Stimulated activated CD4-positive, alpha-beta T cell treated with anti-CD3 and anti-CD28 coated beads, Interleukin-1b, Interleukin-23, amount 100 ng/mL, for 48 hours (primary cell): ENCODE results near the gene FAM83C.

Source experiments
- DNase-seq: peaks from one replicate; pipeline ENCODE4 v3.0.0-alpha.2; 2020

FAM83C gene

DNA sequence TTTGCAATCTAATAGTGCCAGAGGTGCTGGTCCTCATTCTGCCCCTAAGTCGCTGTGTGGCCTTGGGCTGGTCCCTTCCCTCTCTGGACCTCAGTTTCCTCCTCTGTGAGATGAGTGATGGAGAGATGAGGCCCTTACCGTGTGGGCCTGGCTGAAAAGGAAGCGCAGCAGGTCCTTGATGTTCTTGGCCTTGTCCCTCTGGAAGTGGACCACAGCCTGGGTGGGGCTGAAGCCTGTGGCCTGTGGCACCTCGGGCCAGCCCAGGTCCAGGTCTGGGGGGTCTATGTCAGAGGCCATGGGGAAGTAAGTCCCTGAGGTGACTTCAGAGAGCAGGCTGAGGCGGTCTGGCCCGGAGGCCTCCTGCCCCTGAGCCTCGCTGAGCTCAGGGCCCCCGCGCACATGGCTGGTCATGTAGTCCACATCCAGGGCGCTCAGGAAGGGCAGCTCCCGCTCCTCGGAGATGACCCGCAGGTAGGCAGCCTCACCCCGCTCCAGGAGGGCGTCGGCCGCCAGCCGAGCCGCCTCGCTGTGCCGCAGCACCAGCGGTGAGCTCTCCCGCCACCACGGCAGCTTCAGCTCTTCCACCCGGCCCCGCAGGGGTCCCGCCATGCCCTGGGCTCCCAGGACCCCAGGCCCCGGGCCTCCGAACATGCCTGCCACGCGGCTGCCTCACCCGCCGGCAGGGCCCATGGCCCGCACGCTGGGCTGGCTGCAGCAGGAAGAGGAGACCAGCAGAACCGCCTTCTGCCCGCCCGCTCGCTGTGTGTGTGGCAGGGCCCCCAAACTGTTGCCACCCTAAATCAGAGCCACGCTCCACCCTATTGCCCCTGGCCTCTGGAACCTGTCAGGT, at the start of gene FAM83C:
Gene FAM83C, minus strand, starts transcription at position 772 of the 850 bp plus-strand sequence. Its CDS starts 121 bp downstream, at position 651.
- no peak for DNase-seq

DNA sequence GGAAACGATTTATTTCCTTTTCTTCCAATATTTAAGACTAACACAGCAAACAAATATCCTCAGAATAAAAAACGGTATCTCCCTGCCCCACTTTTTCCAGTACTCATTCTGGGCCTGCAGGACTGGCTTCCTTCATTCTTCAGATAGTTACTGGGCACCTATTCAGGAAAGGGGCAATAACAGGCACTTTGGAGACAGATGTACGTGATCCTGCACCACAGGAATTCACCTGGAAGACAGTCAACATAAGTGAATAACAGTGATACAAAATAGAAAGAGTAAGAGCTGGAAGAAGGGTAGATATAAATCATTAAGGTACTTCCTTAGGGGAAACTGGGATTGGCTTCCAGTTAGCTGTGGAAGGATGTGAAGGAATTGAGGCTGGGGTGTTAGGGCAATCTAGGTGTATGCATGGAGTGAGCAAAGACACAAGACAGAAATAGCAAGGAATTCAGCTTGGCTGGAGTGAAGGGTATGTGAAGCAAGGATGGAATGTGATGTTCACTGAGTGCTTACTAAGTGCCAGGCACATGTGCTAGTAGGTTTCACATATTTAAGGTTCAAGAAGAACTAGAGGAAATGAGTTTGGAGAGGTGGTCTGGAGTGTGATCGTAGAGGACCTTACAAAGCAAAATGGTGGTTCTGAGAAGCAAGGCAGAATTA, 49.3 kb upstream of the FAM83C start:
- DNase-seq = no peak

DNA sequence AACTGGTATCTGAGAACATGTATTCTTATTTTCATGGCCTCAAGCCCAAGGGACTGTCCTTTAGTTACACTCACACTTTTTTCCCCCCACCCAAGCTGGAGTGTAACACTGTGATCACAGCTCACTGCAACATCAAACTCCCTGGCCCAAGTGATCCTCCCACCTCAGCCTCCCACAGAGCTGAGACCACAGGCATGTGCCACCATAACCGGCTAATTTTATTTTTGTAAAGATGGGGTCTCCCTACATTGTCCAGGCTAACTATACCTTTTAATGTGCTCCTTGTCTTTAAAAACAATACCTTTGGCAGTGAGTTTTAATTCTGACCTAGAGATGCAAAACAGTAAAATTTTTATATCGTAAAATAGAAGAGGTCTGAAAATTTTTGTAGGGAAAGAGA, 48.2 kb upstream of the FAM83C start:
- DNase-seq = no peak

DNA sequence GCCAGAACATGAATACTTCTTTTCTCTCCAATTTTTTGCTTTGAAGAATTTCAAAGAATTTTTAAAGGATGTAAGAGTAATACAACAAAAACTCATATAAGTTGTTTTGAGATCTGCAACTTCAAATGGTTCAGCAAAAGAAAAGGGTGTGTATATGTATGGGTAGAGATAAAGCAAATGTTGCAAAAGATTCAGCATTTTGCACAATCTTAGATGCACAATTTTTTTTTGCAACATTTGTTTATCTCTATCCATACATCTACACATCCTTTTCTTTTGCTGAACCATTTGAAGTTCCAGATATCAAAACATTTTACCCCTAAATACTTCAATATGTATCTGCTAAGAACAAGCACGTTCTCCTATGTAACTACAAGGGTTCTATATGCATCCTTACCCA, 47.4 kb upstream of the FAM83C start:
- DNase-seq = no peak

DNA sequence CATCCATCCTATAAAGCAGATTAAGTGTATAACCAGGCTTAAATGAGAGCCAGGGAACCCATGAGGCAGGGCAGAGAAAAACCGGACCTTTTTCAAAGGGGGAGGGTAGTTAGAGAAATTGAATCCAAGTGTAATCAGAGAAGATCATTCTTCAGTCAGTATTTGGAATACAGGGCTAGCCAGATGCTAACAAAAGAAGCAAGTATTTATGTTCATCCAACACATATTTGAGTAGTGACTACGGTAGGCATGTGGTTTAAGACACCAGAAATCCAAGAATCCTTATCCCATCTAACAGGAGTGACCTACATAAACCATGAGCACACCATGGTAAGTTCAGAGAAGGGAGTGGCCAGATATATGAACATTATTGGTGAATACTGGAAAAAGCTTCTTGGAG, 46.8 kb upstream of the FAM83C start:
- no peak for DNase-seq

DNA sequence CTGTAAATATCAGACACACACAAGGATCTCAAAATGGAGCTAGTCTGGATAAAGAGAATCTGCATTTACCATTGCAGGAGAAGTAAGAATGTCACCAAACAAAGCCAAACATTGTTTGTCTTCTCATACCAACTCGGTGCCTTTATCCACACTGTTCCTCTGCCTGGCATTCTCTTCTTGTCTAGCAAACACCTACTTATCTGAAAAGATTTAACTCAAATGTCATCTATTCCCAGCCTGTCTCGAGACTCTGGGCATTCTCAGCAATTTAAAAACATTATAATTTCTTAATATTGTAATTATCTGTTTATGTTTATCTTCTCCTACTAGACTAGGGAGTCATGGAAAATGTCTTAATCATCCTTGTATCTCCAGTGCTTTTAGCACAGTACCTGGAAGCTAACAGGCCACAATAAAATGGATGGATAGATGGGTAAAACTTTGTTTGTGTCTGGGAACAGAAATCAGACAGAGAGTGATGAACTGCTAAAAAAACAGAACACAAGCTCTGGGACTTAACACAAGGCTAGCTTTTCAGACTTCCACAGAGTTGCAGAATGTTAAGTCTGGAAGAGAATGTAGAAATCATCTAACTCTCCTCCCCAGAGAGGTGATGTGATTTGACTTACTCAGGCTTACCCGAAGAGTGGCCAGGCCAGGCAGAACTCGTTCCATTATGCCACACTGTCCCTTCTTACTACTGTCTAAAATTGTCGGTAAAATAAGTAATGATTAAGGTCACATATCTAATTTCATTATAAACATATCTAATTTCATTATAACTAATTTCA, 42.3 kb upstream of the FAM83C start:
- DNase-seq = no peak

DNA sequence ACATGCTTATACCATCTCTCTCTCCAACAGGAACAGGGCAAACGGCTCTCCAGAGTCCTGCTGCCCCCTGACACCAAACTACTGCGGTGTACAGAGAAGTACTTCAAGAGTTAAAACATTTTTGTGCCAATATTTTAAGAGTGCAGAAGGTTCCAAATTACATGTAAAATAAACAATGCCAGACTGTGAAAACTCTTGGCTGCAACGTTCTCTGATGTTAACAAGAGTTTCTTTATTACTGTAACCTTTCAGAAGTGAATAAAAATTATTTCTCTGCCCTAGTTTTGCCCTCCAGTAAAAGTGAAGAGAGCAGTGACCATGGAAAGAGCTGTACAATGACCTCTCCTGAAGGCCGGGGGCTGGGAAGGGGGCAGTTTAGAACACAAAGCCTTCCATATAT, 41.4 kb upstream of the FAM83C start:
- DNase-seq = no peak

DNA sequence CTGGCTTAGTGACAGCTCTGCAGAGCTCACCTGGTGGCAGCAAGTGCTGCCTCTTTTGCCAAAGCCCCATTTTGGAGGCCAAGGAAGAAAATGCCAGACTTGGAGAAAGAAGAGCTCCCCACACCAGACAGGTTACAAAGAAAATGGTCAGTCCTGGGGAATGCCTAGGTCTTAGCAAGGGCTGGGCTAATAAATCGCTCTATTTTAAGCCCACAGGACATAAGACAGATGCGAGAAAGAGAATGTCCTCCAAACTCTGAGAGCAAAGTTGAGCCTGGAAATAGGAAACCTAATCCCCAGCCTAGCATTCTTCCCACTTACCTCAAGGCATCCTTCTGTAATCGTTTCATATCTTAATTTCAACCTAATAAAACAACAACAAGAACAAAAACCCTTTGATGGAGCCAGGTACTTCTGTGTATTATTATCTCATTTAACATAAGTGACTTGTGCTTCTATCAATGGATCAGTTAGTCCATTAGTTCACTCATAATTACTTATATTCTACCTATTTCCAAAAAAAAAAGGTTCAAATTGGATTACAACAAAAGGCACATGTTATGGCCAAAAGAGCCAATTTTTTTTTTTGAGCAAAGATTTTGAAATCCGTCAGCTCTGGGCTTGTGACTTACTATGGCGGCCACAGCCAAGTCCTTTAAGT, 40.4 kb upstream of the FAM83C start:
- DNase-seq = no peak

DNA sequence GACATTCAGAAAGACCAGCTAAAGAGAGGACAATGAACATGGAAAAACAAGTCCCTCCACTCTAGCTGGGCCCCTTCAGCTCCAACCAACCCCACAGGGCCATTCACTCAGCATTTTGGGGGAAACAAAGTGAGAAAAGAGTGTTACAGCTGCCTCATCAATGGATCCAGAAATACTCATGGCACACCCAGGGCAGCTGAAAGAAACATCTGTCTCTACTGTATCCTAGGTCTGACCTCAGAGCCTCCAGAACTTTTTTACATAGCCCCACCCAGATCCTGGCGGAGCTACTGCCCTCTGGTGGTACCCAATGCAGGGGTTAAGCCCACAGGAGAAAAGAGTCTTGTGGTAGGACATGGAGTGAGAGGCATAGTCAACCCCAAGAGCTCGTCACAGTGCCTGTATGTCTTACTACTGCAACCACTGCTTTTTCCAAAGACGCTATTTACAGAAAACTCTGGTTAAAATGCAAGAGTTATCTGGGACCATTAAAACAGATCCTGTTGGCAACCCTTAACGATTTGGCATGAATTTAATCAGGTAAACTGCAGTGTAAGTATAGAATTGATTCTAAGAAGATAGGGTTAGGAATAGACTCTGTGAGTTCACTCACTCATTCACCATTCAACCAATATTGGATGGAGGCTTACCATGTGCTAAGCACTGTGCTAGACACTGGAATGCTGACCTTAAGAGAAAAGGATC, 37.4 kb upstream of the FAM83C start:
- peak; percentile 75 for DNase-seq

DNA sequence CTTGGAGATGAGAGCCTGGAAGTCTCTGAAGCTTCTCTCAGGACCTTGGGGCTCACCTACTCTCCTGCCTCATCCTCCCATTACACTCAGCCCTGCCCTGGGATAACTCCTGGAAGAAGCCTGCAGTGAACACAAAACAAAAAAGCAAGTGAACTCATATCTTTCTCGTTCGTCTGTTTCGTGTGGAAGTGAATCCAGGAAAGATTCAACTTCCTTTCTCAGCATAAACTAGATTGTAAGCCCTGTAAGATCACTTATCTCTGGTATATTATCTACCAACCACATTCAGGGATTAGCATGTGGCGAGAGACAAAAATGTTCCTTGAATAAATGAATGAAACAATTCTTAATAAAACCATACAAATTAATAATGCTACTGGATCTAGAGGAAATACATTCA, 36.5 kb upstream of the FAM83C start:
- no peak for DNase-seq

DNA sequence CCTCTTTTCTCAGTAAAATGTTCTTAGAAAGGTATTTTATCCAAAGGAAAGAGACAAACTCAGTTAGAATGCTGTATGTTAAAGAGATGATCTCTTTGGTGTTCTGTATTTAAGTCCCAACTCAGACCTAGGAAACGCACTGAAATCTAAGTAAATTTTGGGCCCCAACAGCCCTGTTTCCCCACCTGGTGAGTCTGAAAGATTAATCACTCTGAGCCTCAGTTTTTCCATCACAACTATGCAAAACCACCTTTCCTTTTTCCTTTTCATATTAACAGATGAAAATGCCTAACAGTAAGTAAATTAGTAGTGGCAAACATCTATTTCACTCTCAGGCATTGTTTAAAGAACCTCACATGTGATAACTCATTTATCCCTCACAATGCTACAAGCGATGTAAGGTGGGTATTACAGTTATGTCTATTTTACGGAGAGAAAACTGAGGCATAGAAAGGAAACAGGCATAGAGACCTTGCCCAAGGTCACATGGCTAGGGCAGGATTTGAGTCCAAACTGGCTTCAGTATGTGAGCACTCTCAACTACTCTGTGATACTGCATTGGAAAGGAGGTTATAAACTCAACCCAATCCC, 36.0 kb upstream of the FAM83C start:
- no peak for DNase-seq

DNA sequence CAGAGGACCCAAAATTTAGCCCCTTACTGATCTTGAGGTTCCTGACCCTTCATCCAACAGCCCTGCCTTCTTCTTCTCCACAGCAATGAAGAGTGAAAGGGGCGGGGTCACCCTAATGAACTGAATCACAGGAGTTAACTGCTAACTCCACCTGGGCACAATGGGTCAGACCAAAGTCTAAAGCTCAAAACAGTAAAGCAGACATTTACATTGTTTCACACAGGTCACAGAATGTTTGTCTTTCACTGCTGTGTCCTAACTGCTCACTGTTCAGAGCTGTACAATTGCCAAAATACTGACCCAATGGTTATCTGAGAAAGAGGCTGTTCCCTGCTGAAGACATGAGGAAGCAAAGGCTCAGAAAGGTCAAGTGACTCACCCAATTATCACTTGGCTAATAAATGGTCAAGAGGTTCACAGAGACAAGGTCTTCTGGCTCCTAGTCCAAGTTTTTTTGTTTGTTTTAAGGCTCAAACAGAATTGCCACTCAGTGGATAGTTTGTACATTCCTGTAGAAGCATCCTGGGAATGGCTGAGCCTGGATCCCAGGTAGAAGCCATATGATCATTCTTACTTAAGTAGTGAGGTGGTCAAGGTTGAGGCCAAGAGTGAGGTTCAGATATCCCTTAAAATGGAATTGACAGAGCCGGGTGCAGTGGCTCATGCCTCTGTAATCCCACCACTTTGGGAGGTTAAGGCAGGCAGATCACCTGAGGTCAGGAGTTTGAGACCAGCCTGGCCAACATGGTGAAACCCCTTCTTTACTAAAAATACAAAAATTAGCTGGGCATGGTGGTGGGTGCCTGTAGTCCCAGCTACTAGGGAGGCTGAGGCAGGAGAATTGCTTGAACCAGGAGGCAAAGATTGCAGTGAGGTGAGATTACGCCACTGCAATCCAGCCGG, 35.1 kb upstream of the FAM83C start:
- DNase-seq = no peak

DNA sequence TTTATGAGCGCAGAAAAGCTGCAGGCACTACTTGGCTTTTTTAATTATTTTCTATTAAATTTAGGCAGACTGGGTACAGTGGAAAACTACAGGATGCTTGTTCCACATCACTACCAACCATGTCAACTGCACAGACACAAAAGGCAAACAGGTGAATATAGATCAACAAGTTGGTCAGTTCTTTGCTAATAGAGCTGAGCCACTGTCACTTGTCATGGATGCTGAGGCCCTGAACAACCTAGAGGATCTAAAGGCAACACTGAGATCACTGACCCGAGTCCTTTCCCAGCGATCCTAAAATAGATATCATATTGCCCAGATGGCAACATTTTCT, 34.5 kb upstream of the FAM83C start:
- no peak for DNase-seq

DNA sequence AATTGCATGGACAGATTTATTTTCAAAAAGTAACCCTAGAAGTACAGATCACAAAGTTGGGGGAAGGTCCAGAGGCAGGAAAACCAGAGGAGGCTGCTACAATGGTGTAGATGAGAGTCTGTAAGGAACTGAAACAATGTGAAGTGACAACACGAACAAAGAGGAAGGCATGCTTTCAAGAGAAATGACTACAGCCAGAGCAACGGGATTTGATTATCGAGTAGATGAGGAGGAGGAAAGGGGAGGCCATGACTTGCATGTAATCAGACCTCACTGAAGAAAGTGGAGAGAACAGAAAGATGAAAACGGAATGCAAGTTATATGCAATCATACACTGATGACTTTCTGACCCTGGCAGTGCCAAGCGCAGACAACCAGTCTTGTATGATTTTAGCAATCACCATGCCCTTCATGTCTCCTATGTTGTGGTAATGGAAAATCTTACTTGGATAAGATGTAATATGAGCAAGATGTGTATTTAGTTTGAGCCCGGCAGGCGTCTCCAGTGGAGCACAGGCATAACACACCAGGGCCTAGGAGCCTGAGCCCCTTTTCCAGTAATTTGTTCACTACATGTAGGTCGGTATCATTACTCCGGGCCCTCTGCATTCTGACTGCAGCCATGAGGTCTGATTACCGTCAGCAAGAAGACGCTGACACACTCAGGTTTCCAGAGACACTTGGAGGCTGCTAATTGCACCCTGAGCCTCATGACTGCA, 34.0 kb upstream of the FAM83C start:
- DNase-seq = peak; percentile 17

DNA sequence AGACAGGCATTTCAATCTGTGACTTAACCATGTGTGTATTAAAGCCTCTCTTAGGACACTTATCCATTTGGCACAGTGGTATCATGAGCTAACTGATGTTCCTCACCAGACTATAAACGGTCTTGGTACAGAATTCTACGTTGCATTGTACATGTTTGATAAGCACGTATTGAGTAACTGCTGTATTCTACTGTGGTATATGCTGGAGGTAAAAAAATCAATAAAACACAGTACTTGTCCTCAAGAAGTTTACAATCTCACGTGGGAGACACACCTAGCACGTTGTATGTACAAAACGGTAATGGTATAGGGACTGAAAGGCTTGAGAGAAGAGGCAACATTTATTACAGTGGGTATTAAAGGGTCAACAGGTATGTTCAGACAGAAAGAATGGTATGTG, 33.2 kb upstream of the FAM83C start:
- no peak for DNase-seq

DNA sequence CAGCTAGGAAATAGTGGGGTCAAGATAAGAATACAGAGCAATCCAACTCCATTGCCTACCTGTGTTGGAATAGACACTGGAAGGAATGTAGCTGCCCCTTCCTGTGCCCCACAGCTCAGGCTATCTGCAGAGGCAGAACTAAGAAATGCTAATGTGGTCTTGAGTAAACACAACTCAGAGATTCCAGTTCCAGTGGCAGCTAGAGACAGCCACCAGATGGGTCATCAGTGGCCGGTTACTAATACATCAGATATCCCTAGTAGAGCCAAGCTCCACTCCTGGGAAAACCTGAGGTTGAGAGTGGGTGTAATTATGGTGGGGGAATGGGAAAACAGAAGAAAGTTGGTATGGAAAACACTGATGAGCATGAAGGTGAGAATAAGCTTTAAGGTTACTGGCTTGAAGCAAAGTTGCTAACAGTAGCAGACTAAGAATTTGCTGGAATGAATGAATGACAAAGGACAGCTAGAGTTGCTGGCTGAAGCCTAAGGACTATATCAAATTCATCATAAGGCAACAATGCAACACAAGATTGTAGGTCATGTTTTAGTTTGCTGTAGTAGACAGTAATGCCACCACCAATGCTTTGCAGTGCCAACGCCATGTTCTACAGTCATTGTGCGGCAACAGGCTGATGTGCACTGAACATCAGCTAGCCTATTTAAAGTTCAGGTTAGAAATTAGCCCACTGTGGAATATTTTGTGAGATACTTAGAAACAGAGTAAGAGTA, 28.3 kb upstream of the FAM83C start:
- DNase-seq = no peak

DNA sequence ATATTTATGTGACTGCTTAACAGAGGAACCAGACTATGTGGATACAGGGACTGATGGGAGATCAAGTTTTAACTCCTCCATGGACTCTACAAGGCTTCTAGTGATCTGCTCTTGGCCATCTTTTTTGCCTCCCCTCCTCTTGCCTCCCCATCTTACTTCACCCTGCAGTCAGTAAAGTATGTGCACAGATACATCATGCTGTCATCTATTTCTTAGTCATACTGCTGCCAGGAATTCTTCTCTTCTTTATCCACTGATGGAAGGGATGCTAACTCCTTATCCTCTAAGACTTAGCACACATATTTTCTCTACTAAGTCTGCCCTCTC, 27.6 kb upstream of the FAM83C start:
- DNase-seq = no peak

DNA sequence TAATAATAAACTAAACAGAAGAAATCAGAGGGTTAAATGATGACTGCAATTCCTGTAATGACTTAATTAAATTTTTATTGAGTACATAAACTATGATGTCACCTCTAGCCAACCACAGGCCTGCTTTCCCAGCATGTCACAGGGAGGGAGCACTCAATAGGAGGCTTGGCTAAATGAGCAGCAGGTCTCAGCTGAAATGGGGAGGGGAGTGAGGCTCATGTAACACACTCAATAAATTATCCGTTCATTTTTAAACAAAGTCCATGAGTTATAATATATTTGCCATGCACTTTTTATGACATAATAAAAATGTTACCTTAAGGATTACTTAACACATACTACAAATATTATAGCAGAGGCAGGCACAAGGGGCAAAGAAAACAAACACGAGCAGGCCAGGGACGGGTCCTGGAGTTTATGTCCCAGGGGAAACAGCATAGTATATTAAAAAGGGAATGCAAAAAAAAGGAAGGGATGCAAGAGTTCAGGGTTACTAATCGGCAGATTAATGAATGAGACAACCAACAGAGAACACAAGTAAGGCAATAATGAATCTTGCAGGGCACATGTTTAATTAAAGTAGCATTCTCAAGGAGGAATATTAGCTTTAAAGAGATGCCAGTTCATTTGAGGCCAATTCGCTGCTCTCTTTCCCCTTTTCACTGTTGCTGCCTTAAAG, 27.1 kb upstream of the FAM83C start:
- DNase-seq = no peak

DNA sequence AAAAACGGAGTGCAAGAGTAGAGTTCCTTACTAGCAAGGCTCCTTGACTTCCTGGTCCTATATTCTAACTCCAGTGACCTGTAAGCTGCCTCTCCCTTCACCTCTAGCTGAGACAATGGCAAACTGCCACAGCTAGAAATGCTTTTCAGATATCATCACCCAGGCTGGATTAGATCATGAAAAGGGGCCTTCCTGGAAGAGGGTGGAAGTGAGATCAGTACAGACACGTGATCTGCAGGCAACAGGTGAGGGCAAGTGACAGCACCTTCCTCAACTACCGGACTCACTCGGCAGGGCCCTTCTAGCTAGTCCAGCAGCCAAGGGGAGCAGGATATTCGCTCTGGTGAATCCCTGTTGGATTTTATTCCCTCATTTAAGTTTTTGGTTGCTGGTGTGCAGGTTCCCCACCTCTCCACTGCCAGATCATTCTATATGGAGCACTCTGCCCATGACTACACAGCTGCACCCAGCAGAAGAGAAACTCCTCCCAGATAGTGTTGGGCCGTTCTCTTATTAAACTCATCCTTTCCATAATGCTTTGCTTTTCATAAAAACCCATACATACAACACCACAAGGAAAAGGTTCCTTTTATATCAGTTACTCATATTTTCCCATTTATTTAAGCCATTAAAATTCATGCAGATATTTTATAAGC, 26.4 kb upstream of the FAM83C start:
- peak; percentile 23 for DNase-seq
